SJCRH30 (cell line): ENCODE data around the gene ZFAND2B. TPM values are rescaled to one million over a fixed set of nuclear protein-coding genes. Genes with fewer than 3 reads are reported as not detected.
A peak's percentile ranks its signal among the peaks of the same experiment; 100 is the strongest.
"Not testable (repeated sequence)": the region's sequence is repeated elsewhere in the genome, so short reads cannot be mapped to it uniquely, and the experiment has no call there.

ENCODE experiments used
- DNase-seq, 2 experiments: peaks; one replicate each; pipeline ENCODE4 v3.0.0-alpha.2; 2015 to 2020
- H3K27ac ChIP-seq: fragments of 250-450 bp; sonication (Bioruptor Pico); 2 replicates; pipeline ENCODE4 v1.5.1; 2020; ENCODE audit warnings: mild to moderate bottlenecking, moderate library complexity
- H3K27me3 ChIP-seq: fragments of 250-450 bp; sonication (Bioruptor Pico); 2 replicates; pipeline ENCODE4 v1.5.1; 2020; ENCODE audit warnings: mild to moderate bottlenecking, moderate library complexity
- H3K36me3 ChIP-seq: fragments of 250-450 bp; sonication (Bioruptor Pico); 2 replicates; pipeline ENCODE4 v1.5.1; 2020; ENCODE audit warnings: mild to moderate bottlenecking, moderate library complexity
- H3K4me1 ChIP-seq: fragments of 250-450 bp; sonication (Bioruptor Pico); 2 replicates; pipeline ENCODE4 v1.5.1; 2020; ENCODE audit warnings: mild to moderate bottlenecking, moderate library complexity
- H3K4me3 ChIP-seq: fragments of 250-450 bp; sonication (Bioruptor Pico); 2 replicates; pipeline ENCODE4 v1.5.1; 2020; ENCODE audit warnings: mild to moderate bottlenecking, moderate library complexity
- H3K9me3 ChIP-seq: fragments of 250-450 bp; sonication (Bioruptor Pico); replicated peaks from 2 replicates; pipeline ENCODE4 v1.5.1; 2020; ENCODE audit warnings: mild to moderate bottlenecking, moderate library complexity
- total RNA-seq: library from RNA; depleted of rRNA; stranded (reverse); fragments of >200 nt; shearing (Covaris generic); gene quantifications from 2 replicates; pipeline ENCODE4 v1.2.3, GENCODE V29; 2014

ZFAND2B gene
- total RNA-seq, 1 experiment from 2014 or later: 16.0 TPM

DNA sequence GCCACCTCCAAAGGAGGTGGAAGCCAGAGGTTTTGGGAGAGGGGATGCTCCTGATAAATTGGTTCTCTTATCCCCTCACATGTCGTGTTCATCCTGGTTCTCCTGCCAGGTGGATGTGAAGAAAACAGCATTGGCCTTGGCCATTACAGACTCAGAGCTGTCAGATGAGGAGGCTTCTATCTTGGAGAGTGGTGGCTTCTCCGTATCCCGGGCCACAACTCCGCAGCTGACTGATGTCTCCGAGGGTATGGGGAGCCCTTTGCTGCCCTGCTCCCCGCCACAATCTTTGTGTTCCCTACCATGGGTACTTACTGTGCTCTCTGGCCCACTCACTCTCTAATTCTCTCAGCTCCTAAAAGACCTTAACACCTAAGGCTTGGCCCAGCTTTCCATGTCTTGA lies 25.1 kb upstream of the ZFAND2B start:
- Histone ChIP-seq H3K36me3 (peaks cover 15% of the 10 kb centered on the region; the same call in 1 of the 2 replicates), H3K9me3 (no peaks in the 10 kb centered on the region), H3K4me3 (no peak overlapping the region), H3K27ac (no peak overlapping the region), H3K4me1 (0 out of 2 replicates have a peak, but pooled peaks cover 5% of the 10 kb centered on the region), H3K27me3 (no peaks in the 10 kb centered on the region)
- no peak for DNase-seq

DNA sequence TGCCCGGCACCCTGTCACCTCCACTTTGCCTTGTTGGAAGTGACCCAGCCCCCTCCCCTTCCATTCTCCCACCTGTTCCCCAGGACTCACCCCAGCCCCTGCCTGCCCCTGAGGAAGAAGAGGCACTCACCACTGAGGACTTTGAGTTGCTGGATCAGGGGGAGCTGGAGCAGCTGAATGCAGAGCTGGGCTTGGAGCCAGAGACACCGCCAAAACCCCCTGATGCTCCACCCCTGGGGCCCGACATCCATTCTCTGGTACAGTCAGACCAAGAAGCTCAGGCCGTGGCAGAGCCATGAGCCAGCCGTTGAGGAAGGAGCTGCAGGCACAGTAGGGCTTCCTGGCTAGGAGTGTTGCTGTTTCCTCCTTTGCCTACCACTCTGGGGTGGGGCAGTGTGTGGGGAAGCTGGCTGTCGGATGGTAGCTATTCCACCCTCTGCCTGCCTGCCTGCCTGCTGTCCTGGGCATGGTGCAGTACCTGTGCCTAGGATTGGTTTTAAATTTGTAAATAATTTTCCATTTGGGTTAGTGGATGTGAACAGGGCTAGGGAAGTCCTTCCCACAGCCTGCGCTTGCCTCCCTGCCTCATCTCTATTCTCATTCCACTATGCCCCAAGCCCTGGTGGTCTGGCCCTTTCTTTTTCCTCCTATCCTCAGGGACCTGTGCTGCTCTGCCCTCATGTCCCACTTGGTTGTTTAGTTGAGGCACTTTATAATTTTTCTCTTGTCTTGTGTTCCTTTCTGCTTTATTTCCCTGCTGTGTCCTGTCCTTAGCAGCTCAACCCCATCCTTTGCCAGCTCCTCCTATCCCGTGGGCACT lies 24.0 kb upstream of the ZFAND2B start:
- Histone ChIP-seq H3K4me1 (0 out of 2 replicates have a peak, but pooled peaks cover 5% of the 10 kb centered on the region), H3K36me3 (peaks cover 15% of the 10 kb centered on the region; the same call in 1 of the 2 replicates), H3K27me3 (no peaks in the 10 kb centered on the region), H3K27ac (no peak overlapping the region), H3K9me3 (no peaks in the 10 kb centered on the region), H3K4me3 (no peak overlapping the region)
- DNase-seq: no peak

DNA sequence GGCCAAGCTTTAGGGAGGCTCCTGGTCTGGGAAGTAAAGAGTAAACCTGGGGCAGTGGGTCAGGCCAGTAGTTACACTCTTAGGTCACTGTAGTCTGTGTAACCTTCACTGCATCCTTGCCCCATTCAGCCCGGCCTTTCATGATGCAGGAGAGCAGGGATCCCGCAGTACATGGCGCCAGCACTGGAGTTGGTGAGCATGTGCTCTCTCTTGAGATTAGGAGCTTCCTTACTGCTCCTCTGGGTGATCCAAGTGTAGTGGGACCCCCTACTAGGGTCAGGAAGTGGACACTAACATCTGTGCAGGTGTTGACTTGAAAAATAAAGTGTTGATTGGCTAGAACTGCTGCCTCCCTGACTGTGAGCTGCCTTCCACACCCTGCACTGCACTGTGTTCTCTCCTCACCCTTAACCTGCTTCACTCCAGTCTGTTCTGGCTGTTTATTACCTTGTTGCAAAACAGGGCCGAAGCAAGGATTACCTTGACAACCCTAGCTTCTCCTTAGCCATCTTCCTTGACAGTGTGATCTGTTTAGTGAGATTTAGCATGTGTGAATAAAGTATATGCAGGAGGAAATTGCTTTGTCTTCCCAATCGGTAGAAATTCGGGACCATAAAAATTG lies 23.3 kb upstream of the ZFAND2B start:
- H3K36me3 ChIP-seq: peaks cover 15% of the 10 kb centered on the region; the same call in 1 of the 2 replicates
- no peak overlapping the region for H3K4me3 ChIP-seq
- no peak for DNase-seq
- H3K27ac ChIP-seq: no peak overlapping the region
- H3K27me3 ChIP-seq: no peaks in the 10 kb centered on the region
- H3K9me3 ChIP-seq: no peaks in the 10 kb centered on the region
- 0 out of 2 replicates have a peak, but pooled peaks cover 5% of the 10 kb centered on the region for H3K4me1 ChIP-seq

- H3K36me3 ChIP-seq: peaks cover 15% of the 10 kb centered on the region; the same call in 1 of the 2 replicates
- H3K27ac ChIP-seq: no peak overlapping the region
- H3K4me3 ChIP-seq: no peak overlapping the region
- no peak for DNase-seq
- no peaks in the 10 kb centered on the region for H3K27me3 ChIP-seq
- 0 out of 2 replicates have a peak, but pooled peaks cover 2% of the 10 kb centered on the region for H3K4me1 ChIP-seq
- H3K9me3 ChIP-seq: no peaks in the 10 kb centered on the region
These were observed 22.5 kb upstream of the ZFAND2B start for GRCh38 chr2:219184121-219184520.

DNA sequence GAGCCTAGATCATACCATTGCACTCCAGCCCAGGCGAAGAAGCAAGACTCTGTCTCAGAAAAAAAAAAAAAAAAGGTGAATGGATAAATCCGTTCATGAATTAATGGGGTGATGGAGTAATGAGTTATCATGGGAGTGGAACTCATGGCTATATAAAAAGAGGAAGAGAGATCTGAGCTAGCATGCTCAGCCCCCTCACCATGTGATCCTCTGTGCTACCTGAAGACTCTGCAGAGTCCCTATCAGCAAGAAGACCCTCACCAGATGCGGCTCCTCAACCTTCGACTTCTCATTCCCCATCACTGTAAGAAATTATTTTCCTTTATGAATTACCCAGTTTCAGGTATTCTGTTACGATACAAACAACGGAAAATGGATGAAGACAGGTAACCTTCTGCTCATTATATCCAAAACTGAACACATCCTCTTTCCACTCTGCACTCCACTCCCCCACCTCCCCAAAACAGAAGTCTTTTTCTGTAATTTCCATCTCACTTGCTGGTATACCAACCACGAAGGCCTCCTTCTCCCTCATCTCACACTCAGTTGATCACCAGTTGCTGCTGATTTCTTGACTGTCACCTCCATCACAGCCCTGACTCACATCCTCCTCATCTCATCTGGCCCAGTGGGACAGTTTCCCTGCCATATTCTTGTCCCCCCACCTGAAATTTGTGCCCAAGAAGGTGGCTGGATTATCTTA lies 19.7 kb upstream of the ZFAND2B start:
- no peaks in the 10 kb centered on the region for H3K9me3 ChIP-seq
- no peaks in the 10 kb centered on the region for H3K4me1 ChIP-seq
- H3K27me3 ChIP-seq: no peaks in the 10 kb centered on the region
- peaks cover 11% of the 10 kb centered on the region; the same call in 1 of the 2 replicates for H3K36me3 ChIP-seq
- no peak overlapping the region for H3K4me3 ChIP-seq
- no peak overlapping the region for H3K27ac ChIP-seq
- DNase-seq: no peak

GRCh38 chr2:219197388-219197787 lies 9.2 kb upstream of the ZFAND2B start:
- H3K36me3 ChIP-seq: no peaks in the 10 kb centered on the region
- H3K4me1 ChIP-seq: no peaks in the 10 kb centered on the region
- H3K27ac ChIP-seq: no peak overlapping the region
- DNase-seq: no peak
- H3K9me3 ChIP-seq: no peaks in the 10 kb centered on the region
- H3K27me3 ChIP-seq: no peaks in the 10 kb centered on the region
- H3K4me3 ChIP-seq: no peak overlapping the region

DNA sequence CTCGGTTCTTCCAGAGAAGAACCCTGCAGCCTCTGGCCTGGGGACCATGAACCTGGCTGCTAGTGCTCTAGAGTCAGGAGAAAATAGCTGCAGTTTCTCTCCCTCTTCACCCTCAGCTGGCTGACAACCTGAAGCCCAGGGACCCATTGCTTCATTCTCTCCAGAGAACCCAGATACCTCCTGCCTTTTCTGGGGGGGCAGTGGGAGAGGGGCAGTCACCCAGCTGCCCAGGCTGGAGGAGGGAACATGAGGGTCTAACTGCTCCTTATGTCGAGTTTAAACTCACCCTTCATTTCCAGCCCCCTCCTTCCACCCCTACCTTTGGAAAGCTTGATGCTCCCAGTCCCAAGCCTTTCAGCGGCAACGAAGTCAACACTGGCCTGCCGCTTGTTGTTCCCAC lies 7.6 kb upstream of the ZFAND2B start:
- Histone ChIP-seq H3K27me3 (no peaks in the 10 kb centered on the region), H3K4me3 (no peak overlapping the region), H3K4me1 (no peaks in the 10 kb centered on the region), H3K36me3 (no peaks in the 10 kb centered on the region), H3K27ac (no peak overlapping the region), H3K9me3 (no peaks in the 10 kb centered on the region)
- no peak for DNase-seq

DNA sequence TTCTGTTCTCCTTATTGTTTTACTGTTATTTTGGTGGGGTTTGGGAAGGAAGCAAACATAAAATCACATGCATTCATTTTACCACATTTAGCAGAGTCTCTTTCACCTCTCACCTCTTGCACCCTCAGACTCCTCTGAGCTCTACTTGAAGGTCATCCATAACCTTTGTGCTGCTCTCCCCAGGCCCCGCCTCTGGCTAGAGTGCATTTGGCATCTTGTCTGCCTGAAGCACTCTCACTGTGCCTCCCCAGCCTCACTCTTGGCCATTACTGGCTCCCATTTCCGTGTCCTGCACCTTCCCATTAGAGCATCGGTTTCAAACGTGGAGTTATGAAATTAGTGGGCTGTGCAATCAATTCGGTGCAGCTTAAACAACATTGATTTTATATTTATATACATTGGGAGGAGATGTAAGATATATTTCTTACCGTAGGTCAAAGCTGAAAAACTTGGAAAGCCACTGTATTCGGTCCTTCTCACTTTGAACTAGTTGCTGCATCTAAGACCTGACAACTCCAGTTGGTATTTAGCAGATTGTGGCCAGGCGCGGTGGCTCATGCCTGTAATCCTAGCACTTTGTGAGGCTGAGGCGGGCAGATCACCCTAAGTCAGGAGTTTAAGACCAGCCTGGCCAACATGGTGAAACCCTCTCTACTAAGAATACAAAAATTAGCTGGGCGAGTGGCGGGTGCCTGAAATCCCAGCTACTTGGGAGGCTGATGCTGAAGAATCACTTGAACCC lies 6.9 kb upstream of the ZFAND2B start:
- H3K27ac ChIP-seq: no peak overlapping the region
- H3K36me3 ChIP-seq: no peaks in the 10 kb centered on the region
- no peaks in the 10 kb centered on the region for H3K9me3 ChIP-seq
- H3K27me3 ChIP-seq: no peaks in the 10 kb centered on the region
- no peak overlapping the region for H3K4me3 ChIP-seq
- no peak for DNase-seq
- H3K4me1 ChIP-seq: no peaks in the 10 kb centered on the region

DNA sequence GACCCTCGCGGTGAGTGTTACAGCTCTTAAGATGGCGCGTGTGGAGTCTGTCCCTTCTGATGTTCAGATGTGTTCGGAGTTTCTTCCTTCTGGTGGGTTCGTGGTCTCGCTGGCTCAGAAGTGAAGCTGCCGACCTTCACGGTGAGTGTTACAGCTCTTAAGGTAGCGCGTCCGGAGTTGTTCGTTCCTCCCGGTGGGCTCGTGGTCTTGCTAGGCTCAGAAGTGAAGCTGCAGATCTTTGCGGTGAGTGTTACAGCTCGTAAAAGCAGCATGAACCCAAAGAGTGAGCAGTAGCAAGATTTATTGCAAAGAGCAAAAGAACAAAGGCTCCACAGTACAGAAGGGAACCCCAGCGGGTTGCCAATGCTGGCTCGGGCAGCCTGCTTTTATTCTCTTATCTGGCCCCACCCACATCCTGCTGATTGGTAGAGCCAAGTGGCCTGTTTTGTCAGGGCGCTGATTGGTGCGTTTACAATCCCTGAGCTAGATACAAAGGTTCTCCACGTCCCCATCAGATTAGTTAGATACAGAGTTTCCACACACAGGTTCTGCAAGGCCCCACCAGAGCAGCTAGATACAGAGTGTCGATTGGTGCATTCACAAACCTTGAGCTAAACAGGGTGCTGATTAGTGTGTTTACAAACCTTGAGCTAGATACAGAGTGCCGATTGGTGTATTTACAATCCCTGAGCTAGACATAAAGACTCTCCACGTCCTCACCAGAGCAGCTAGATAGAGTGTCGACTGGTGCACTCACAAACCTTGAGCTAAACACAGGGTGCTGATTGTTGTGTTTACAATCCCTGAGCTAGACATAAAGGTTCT lies 5.9 kb upstream of the ZFAND2B start:
- not testable (repeated sequence) for DNase-seq, H3K27me3 ChIP-seq, H3K4me1 ChIP-seq, H3K9me3 ChIP-seq, H3K4me3 ChIP-seq, H3K36me3 ChIP-seq, H3K27ac ChIP-seq

DNA sequence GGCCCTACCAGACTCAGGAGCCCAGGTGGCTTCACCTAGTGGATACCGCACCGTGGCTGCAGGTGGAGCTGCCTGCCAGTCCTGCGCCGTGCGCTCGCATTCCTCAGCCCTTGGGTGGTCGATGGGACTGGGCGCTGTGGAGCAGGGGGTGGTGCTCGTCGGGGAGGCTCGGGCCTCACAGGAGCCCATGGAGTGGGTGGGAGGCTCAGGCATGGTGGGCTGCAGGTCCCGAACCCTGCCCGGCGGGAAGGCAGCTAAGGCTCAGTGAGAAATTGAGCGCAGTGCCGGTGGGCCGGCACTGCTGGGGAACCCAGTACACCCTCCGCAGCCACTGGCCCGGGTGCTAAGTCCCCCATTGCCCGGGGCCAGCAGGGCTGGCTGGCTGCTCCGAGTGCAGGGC lies 5.3 kb upstream of the ZFAND2B start:
- not testable (repeated sequence) for H3K4me3 ChIP-seq, DNase-seq, H3K27ac ChIP-seq, H3K36me3 ChIP-seq, H3K4me1 ChIP-seq, H3K27me3 ChIP-seq, H3K9me3 ChIP-seq

GRCh38 chr2:219204425-219205164 lies 2.0 kb upstream of the ZFAND2B start:
- no peak for DNase-seq
- H3K4me1 ChIP-seq: no peaks in the 10 kb centered on the region

DNA sequence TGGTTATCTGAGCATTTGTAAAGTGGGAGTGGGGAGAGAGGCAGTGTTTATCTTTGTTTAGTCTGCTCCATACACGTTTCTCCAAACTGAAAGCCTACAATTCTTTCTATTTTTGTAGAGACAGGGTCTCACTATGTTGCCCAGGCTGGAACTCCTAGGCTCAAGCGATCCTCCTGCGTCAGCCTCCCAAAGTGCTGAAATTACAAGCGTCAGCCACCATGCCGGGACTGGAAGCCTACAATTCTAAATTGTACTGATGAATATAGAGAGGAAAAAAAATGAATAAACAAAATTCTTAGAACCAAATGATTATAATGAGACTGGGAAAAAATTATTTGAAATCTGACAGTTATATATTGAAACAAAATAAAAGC lies 1.4 kb upstream of the ZFAND2B start:
- Histone ChIP-seq H3K27me3 (no peaks in the 10 kb centered on the region), H3K36me3 (peaks cover 2% of the 10 kb centered on the region; the same call in 1 of the 2 replicates), H3K27ac (no peak overlapping the region), H3K4me1 (no peaks in the 10 kb centered on the region), H3K9me3 (no peaks in the 10 kb centered on the region), H3K4me3 (no peak overlapping the region)
- DNase-seq: no peak

More at GRCh38 chr2:219204425-219205164, 2.0 kb upstream of the ZFAND2B start:
- Histone ChIP-seq H3K9me3 (no peaks in the 10 kb centered on the region), H3K27me3 (no peaks in the 10 kb centered on the region), H3K4me3 (no peak overlapping the region), H3K27ac (no peak overlapping the region), H3K36me3 (0 out of 2 replicates have a peak, but pooled peaks cover 2% of the 10 kb centered on the region)

DNA sequence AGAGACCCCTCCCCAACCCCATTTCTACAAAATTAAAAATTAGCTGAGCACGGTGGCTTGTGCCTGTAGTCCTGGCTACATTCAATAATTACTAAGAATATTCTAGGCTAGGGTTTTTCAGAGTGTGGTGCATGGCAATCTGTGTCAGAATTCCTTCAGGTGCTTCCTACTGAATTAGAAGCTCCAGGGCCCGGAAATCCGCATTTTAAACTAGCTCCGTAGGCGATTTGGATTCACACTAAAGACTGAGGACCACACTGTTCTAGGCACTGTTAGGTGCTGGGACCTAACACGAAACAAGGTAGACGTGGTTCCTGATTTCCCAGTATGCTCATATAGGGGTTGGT lies 628 bp upstream of the ZFAND2B start:
- Histone ChIP-seq H3K4me3 (peak overlapping the region; percentile 64), H3K27ac (no peak overlapping the region), H3K4me1 (no peaks in the 10 kb centered on the region), H3K36me3 (peaks cover 2% of the 10 kb centered on the region; the same call in 1 of the 2 replicates), H3K27me3 (no peaks in the 10 kb centered on the region), H3K9me3 (no peaks in the 10 kb centered on the region)
- DNase-seq: no peak
